DMS153 treated with DMSO at 0.1 percent for 48 hours (cell line): ENCODE measurements around the gene RDX.
"Not testable (repeated sequence)": the region's sequence is repeated elsewhere in the genome, so short reads cannot be mapped to it uniquely, and the experiment has no call there.

Experiments
- DNase-seq: peaks from one replicate; lab custom pipeline; 2025; ENCODE audit not compliant: unreplicated experiment; lab: John Stamatoyannopoulos, UW

Gene RDX

DNA sequence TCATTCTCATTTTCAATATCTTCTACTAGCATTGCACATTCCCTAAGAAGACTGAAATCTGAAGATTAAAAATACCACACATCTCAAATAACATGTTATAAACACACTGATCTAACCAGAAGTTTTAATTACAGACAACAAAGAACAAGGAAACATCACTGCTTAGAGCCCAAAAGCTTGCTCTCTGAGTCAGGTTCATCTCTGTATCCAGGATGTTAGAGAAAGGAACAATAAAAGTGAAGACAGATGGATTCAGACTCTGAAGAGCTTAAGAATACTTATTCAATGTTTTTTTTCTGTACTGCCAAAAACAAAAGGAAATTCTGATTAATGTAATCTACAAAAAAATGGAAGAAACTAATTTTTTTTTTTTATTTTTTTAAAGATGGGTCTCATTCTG, 16.5 kb downstream of the RDX start:
- no peak for DNase-seq

DNA sequence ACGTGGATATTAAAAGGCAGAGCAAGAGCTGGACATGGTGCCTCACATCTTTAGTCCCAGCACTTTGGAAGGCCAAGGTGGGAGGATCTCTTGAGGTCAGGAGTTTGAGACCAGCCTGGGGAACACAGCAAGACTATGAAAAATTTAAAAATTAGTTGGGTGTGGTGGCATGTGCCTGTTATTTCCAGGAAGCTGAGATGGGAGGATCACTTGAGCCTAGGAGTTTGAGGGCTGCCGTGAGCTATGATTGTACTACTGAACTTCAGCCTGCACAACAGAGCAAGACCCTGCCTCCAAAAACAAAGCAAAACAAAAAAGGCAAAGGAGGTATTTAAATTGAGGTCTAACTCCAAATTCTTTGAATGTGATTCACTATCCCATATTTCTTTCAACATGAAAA, 23.5 kb downstream of the RDX start:
- no peak for DNase-seq

DNA sequence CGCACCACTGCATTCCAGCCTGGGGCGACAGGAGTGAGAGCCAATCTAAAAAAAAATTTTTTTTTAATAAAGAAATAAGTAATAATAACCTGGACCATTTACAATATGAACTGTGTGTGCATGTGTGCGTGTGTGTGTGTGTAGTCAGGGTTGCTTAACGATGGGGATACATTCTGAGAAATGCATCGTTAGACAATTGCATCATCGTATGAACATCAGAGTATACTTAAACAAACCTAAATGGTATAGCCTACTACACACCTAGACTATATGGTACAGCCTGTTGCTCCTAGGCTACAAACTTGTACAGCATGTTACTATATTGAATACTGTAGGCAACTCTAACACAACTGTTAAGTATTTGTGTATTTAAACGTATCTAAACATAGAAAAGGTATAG, 26.4 kb downstream of the RDX start:
- no peak for DNase-seq

DNA sequence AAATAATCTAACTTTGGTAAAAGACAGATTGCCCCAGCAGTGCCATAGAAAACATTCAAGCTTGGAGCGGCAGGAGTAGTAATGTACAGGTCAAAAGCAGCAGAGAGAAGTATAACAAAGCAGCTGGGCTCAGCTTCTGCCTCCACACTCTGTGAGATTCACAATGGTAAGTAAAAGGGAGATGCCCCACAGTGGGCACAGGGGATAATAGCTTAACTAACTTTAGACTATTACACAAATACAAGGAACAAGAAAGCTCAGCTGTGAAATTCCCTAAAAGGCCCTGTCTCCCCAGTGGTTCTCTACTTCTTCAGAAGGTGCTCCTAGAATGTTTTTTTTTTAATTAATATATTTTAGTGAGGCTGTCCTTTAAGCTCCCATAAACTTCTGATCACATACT, 28.0 kb downstream of the RDX start:
- DNase-seq = no peak

DNA sequence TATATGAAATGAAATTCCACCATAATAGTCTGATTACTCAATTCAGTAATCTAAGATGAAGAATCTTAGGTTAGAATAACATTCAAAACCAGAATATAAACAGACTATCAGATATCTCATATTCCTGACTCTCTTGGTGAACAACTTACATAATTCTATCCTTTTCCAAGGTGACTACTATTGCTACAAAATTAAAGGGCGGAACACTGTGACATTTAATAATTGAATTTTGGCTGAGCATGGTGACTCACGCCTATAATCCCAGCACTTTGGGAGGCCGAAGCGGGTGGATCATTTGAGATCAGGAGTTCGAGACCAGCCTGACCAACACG, 34.4 kb downstream of the RDX start:
- DNase-seq = no peak

DNA sequence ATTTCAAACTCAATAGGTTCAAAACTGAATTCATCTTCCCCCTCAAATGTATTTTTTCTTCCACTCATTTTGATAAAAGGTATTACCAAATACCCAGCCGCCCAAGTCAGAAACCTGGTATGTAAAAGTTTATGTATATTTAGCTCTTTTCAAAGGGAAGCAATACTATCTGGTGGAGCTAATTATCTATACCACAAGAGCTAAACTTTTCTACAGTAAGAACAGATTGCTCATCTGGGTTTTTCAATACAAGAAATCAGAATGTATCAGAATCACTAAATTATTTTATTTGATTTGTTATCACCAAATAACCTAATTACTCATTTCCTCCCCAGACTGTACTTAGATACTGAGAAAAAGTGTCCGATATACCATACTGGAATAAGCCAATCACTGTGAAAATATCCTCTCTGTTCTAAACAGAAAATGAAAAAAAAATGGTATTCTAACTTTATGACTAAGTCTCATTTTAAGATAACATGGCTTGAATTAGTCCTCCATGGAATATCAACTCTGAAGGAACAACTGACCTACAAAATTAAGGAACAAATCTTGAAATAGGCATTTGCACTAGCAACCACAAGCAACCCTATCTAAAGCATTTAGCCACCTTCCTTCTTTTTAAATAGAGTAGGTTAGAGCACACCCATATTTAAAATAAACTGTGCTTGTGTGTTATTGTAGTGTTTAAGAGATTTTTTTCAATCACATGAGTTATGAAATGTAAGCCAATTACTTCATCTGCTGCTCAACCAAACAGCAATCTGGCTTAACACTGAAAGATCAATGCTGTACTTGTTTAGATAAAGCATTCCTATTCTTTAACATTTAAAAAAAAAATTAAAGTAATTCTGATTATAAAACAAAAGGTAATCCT, 35.0 kb downstream of the RDX start:
- DNase-seq = no peak

DNA sequence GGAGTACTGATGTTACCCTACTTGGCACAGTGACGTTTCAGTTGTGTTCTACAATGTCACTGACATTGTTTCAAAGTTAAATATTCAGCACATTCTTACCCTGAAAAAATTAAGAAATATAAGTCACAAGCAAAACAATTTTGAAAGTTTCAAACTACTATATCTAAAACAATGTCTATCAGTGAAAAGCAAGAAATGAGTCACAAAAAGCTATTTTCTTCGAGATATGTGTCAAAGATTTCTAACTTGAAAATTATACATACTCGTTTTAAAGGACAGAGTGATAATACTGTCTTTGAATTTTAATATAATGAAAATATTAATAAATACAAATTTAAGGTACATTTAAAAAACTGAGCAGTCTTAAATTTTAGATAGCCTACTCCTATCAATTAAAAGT, 42.9 kb downstream of the RDX start:
- DNase-seq = no peak

DNA sequence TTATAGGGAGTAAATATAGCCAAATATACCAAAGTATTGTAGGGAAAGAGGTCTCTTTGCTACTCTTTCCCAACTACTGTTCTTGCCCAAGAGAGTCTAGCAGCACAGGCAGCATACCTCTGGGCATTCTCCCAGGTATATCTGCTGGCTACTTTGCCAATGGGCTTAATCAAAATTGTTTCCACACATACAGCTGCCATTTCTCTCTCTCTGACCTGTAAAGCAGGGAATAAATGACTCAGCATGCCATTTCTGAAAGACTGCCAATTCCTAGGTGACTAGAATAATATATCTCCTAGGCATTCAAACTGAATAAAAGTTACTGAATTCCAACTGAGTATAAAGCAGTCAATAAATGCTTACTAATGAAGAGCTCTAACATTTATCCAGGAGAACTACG, 44.6 kb downstream of the RDX start:
- DNase-seq = no peak

GRCh38 chr11:110250168-110250567, 46.2 kb downstream of the RDX start:
- DNase-seq = no peak

- no peak for DNase-seq
These were observed 46.6 kb downstream of the RDX start for GRCh38 chr11:110249766-110250165.

DNA sequence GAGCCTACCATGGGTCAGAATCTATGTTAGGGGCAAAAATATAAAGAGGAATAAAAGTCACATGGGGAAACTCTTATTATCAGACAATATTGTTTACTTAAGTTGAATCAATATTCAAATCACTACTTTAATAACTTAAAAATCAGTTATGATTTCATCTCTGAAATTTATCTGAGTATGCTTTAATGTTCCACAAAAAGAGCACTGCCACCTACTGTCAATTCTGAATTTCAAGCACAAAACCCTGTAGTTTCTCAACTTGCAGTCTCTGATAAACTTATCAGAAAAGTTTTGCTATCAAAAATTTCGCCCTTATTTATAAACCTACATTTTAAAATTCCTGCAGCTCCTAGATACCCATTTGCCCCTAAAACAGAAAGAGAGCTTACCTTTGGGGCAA, 47.3 kb downstream of the RDX start:
- no peak for DNase-seq

- DNase-seq = no peak
These were observed 52.6 kb downstream of the RDX start for GRCh38 chr11:110243791-110244190.

DNA sequence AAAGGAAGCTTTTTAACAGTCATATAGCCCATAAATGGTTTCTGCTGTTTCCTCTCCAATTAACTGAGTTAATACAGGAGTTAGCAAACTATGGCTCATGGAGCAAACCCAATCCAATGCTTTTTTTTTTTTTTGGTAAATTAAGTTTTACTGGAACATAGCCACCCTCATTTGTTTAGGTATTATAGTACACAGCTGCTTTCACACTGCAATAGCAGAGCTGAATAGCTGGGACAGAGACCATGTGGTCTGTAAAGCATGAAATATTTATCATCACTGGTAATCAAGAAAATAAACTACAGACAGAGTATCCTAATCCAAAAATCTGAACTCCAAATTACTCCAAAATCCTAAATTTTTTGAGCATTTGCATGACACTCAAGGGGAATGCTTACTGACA, 53.7 kb downstream of the RDX start:
- DNase-seq = no peak

DNA sequence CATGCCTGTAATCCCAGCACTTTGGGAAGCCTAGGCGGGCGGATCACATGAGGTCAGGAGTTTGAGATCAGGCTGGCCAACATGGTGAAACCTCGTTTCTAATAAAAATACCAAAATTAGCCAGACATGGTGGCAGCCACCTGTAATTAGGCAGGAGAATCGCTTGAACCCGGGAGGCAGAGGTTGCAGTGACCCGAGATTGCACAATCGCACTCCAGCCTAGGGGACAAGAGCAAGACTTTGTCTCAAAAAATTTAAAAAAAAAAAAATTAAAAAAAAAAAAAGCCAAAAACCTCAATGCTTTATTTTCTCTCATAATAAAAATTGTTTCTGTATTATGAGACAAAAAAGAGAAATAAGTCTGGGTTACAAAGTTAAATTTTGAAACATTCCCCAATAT, 54.2 kb downstream of the RDX start:
- DNase-seq = no peak

- DNase-seq = no peak
These were observed 60.4 kb downstream of the RDX start for GRCh38 chr11:110235966-110236365.

DNA sequence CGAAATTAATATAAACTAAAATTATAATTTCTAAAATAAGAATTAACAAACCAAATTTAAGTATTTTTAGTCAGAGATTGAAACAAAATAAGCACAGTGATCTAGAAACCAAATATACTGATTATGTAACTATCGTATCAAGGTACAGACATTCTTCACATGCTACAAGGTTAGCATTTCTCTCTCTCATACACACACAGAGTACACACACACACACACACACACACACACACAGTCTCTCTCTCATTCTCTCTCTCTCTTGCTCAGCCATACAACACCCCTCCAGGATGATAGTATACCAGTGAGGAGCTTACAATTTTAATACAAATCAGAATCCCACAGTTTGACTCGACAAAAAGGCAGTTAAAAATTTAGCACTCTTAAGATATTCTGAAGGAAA, 66.0 kb downstream of the RDX start:
- no peak for DNase-seq

DNA sequence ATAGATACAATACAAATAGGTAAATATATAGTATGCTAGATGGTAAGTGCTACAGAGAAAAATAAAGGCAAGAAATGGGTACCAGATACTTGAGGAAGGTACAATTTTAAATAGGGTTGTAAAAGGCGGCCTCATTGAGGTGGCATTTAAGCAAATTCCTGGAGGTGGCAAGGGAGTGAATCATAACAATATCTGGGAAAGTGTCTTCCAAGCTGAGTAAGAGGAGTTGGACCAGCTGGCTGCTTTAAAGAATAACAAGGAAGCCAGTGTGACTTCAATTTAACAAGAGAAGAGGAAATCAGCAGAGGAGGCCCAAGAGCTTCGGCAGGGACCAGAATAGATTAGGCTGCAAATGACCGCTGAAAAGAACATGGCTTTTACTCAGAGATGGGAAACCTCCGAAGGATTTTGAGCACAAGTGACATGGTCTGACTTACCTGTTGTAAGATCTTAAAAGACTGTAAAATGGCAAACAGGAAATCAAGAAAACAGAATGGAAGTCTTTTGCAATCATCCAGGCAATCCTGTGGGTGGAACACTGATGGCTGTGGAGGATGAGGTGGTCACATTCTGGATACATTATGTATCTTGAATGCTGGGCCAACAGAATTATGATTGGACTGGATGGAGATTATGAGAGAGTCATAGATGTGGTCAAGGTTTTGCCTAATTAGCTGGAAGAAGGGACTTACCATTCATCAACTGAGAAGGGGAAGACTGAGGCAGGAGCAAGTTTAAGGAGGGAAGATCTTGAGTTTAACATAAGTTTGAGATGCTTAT, 77.2 kb downstream of the RDX start:
- DNase-seq = no peak

- DNase-seq = no peak
These were observed 78.5 kb downstream of the RDX start for GRCh38 chr11:110217936-110218335.

DNA sequence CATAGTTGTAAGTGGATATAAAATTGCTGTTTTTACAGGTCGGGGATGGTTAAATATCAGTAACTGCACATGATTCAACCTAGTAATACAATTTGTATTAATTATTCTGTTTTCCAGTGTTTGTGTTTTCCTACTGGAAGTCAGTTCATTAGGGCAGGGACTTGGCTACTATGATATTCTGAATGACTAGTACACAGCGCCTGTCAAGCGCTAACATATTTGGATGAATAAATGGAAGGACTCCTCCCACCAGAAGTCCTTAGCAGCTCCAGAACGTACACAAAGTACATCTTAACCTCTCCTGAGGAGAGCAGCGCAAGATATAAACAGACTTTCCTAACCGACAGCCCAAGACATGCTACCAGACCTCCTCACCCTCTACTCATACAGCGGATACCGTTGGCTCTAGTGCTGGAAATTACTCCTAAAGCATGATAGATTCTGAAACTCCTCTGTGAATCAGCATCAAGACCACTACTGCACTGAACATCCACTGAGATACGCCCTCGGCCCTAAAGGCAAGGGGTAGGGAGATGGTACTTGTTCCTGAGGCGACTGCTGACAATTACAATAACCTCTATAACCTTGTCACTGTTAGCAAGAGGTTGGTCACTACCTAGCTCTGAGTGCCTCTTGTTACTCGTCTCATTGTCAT, 79.1 kb downstream of the RDX start:
- no peak for DNase-seq

DNA sequence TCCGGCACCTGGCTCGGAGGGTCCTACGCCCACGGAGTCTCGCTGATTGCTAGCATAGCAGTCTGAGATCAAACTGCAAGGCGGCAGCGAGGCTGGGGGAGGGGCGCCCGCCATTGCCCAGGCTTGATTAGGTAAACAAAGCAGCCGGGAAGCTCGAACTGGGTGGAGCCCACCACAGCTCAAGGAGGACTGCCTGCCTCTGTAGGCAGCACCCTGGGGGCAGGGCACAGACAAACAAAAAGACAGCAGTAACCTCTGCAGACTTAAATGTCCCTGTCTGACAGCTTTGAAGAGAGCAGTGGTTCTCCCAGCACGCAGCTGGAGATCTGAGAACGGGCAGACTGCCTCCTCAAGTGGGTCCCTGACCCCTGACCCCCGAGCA, 87.1 kb downstream of the RDX start:
- DNase-seq = not testable (repeated sequence)

DNA sequence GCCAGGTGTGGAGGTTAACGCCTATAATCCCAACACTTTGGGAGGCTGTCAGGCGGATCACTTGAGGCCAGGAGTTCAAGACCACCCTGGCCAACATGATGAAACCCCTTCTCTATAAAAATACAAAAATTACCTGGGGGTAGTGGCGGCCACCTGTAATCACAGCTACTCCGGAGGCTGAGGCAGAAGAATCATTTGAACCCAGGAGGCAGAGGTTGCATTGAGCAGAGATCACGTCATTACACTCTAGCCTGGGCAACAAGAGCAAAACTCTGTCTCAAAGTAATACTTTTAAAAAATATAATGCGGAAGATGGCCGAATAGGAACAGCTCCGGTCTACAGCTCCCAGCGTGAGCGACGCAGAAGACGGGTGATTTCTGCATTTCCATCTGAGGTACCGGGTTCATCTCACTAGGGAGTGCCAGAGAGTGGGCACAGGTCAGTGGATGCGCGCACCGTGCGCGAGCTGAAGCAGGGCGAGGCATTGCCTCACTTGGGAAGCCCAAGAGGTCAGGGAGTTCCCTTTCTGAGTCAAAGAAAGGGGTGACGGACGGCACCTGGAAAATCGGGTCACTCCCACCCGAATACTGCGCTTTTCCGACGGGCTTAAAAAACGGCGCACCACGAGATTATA, 87.6 kb downstream of the RDX start:
- DNase-seq = not testable (repeated sequence)

GRCh38 chr11:110207123-110207522, 89.3 kb downstream of the RDX start:
- no peak for DNase-seq
